PC-3 (cell line): ENCODE results near the gene SRR. TPM values are rescaled to one million over a fixed set of nuclear protein-coding genes. Genes with fewer than 3 reads are reported as not detected.
"Not testable (repeated sequence)": the region's sequence is repeated elsewhere in the genome, so short reads cannot be mapped to it uniquely, and the experiment has no call there.

ENCODE experiments used
- ATAC-seq: fragments of 200-7000 bp; cut with Tn5 transposase; 2 replicates; pipeline ENCODE4 v1.9.1; 2020; ENCODE audit warnings: mild to moderate bottlenecking, moderate library complexity
- BruUV-seq: library from RNA; stranded (reverse); fragments of 400-500 nt; replicated peaks from 2 replicates; lab custom pipeline; 2021; lab: Mats Ljungman, UMichigan
- CTCF ChIA-PET: fragments of 300-600 bp; sonication (Branson Sonifier 250); formaldehyde crosslinking; loops from one replicate; lab custom pipeline; 2022; ENCODE audit warnings: antibody characterized with exemption; lab: Charles Lee
- POLR2A ChIA-PET: fragments of 300-600 bp; sonication (Branson Sonifier 250); formaldehyde crosslinking; loops from one replicate; lab custom pipeline; 2022; ENCODE audit warnings: antibody characterized with exemption; ENCODE audit not compliant: unreplicated experiment; lab: Charles Lee
- DNase-seq: peaks from one replicate; pipeline ENCODE4 v3.0.0-alpha.2; 2015
- H2AFZ ChIP-seq: fragments of 300-600 bp; sonication (generic); 2 replicates; pipeline ENCODE4 v1.6.0; 2016; ENCODE audit warnings: antibody characterized with exemption, low read length
- H3F3A ChIP-seq: fragments of 300-600 bp; sonication (generic); one replicate; pipeline ENCODE4 v1.6.0; 2017; ENCODE audit warnings: antibody characterized with exemption, low read length, control low read depth, mild to moderate bottlenecking; ENCODE audit not compliant: unreplicated experiment
- H3K27ac ChIP-seq: fragments of 300-600 bp; sonication (generic); 2 replicates; pipeline ENCODE4 v1.5.1; 2016; ENCODE audit warnings: mild to moderate bottlenecking, low read length
- H3K27me3 ChIP-seq: fragments of 300-600 bp; sonication (generic); 2 replicates; pipeline ENCODE4 v1.6.1; 2016; ENCODE audit warnings: low read length, mixed read lengths
- H3K36me3 ChIP-seq: fragments of 300-600 bp; sonication (generic); 2 replicates; pipeline ENCODE4 v1.6.1; 2016; ENCODE audit warnings: low read depth, mixed run types, low read length, mixed read lengths
- H3K4me1 ChIP-seq: fragments of 300-600 bp; sonication (generic); 2 replicates; pipeline ENCODE4 v1.5.1; 2016; ENCODE audit warnings: low read length; ENCODE audit not compliant: insufficient read depth
- H3K4me2 ChIP-seq: fragments of 300-600 bp; sonication (generic); 2 replicates; pipeline ENCODE4 v1.6.0; 2016; ENCODE audit warnings: low read length
- H3K4me3 ChIP-seq: fragments of 300-600 bp; sonication (generic); 2 replicates; pipeline ENCODE4 v1.5.1; 2016; ENCODE audit warnings: mild to moderate bottlenecking, low read length, mixed read lengths
- H3K79me2 ChIP-seq: fragments of 300-600 bp; sonication (generic); 2 replicates; pipeline ENCODE4 v1.6.1; 2017; ENCODE audit warnings: low read length, mixed read lengths
- H3K9ac ChIP-seq: fragments of 300-600 bp; sonication (generic); 2 replicates; pipeline ENCODE4 v1.6.0; 2016; ENCODE audit warnings: mild to moderate bottlenecking, low read length
- H3K9me2 ChIP-seq: fragments of 300-600 bp; sonication (generic); replicated peaks from 2 replicates; pipeline ENCODE4 v1.6.1; 2016; ENCODE audit warnings: mixed run types, low read length, mixed read lengths
- H3K9me3 ChIP-seq: fragments of 300-600 bp; sonication (generic); 2 replicates; pipeline ENCODE4 v1.6.1; 2016; ENCODE audit warnings: low read length, mixed read lengths
- H4K20me1 ChIP-seq: fragments of 300-600 bp; sonication (generic); 2 replicates; pipeline ENCODE4 v1.6.1; 2016; ENCODE audit warnings: low read length, mixed read lengths
- EZH2 ChIP-seq: fragments of 300-600 bp; sonication (generic); IDR thresholded peaks from one replicate; pipeline ENCODE4 v1.6.1; 2017; ENCODE audit warnings: antibody characterized with exemption, mild to moderate bottlenecking, low read length; ENCODE audit not compliant: unreplicated experiment
- EZH2phosphoT487 ChIP-seq: fragments of 300-600 bp; sonication (generic); IDR thresholded peaks from 2 replicates; pipeline ENCODE4 v1.6.1; 2018; ENCODE audit warnings: mild to moderate bottlenecking, antibody characterized with exemption, low read length, borderline replicate concordance
- intact Hi-C: fragments of 100-400 bp; cut with micrococcal nuclease; formaldehyde crosslinking; loops from 2 replicates; pipeline ENCODE4 v1.9.0; 2023
- total RNA-seq: library from RNA; depleted of rRNA; stranded (reverse); fragments of >200 nt; gene quantifications from 2 replicates; pipeline ENCODE4 v1.2.3, GENCODE V29; 2014
- TF ChIP-seq, protein P1 (sequence below): fragments of 300-600 bp; sonication (generic); conservative IDR thresholded peaks from 2 replicates; pipeline ENCODE4 v1.5.1; 2017; ENCODE audit warnings: antibody characterized with exemption, low read depth, mild to moderate bottlenecking, low read length

The SRR gene
- total RNA-seq, 1 experiment from 2014 or later, result 12.0 TPM

- DNase-seq (no peak), ATAC-seq (no peak)
- Histone ChIP-seq H3K79me2 (peaks cover 39% of the 10 kb centered on the region), H3K36me3 (no peaks in the 10 kb centered on the region), H3K4me3 (no peak overlapping the region), H3K27ac (no peak overlapping the region), H3K4me2 (no peak overlapping the region), H3K9ac (no peak overlapping the region), H3K27me3 (no peaks in the 10 kb centered on the region), H2AFZ (no peak overlapping the region), H4K20me1 (no peaks in the 10 kb centered on the region), H3K9me2 (no peaks in the 10 kb centered on the region), H3F3A (no peaks in the 10 kb centered on the region), H3K4me1 (0 out of 2 replicates have a peak, but pooled peaks cover 3% of the 10 kb centered on the region), H3K9me3 (no peaks in the 10 kb centered on the region)
- ChIA-PET CTCF (no interaction called here), POLR2A (no interaction called here)
- TSS peak; percentile 75 for BruUV-seq
- intact Hi-C loops, result no loop called here
- TF ChIP-seq, protein P1, sequence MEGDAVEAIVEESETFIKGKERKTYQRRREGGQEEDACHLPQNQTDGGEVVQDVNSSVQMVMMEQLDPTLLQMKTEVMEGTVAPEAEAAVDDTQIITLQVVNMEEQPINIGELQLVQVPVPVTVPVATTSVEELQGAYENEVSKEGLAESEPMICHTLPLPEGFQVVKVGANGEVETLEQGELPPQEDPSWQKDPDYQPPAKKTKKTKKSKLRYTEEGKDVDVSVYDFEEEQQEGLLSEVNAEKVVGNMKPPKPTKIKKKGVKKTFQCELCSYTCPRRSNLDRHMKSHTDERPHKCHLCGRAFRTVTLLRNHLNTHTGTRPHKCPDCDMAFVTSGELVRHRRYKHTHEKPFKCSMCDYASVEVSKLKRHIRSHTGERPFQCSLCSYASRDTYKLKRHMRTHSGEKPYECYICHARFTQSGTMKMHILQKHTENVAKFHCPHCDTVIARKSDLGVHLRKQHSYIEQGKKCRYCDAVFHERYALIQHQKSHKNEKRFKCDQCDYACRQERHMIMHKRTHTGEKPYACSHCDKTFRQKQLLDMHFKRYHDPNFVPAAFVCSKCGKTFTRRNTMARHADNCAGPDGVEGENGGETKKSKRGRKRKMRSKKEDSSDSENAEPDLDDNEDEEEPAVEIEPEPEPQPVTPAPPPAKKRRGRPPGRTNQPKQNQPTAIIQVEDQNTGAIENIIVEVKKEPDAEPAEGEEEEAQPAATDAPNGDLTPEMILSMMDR, result no peak
- TF ChIP-seq EZH2phosphoT487, result no peak
- no peak for TF ChIP-seq EZH2
Measured at GRCh38 chr17:2304931-2305330, 1.2 kb downstream of the SRR start.

- Histone ChIP-seq H3F3A (no peaks in the 10 kb centered on the region), H3K79me2 (0 out of 2 replicates have a peak, but pooled peaks cover 4% of the 10 kb centered on the region), H2AFZ (no peak overlapping the region), H3K36me3 (no peaks in the 10 kb centered on the region), H3K9me2 (no peaks in the 10 kb centered on the region), H3K4me3 (no peak overlapping the region), H3K4me2 (no peak overlapping the region), H3K9me3 (no peaks in the 10 kb centered on the region), H3K27me3 (no peaks in the 10 kb centered on the region), H3K27ac (no peak overlapping the region), H3K9ac (no peak overlapping the region), H4K20me1 (no peaks in the 10 kb centered on the region), H3K4me1 (no peaks in the 10 kb centered on the region)
- intact Hi-C loops, result no loop called here
- CTCF ChIA-PET, result no interaction called here
- ATAC-seq (no peak), DNase-seq (no peak)
- POLR2A ChIA-PET, result no interaction called here
- TF ChIP-seq, protein P1, result no peak
- TF ChIP-seq EZH2, result no peak
- TF ChIP-seq EZH2phosphoT487, result no peak
- BruUV-seq, result no TSS peak
Measured at GRCh38 chr17:2309338-2310154, 5.8 kb downstream of the SRR start.

GRCh38 chr17:2312736-2313135, 9.0 kb downstream of the SRR start:
- Histone ChIP-seq H3K4me1 (no peaks in the 10 kb centered on the region), H3F3A (no peaks in the 10 kb centered on the region), H4K20me1 (no peaks in the 10 kb centered on the region), H3K27me3 (no peaks in the 10 kb centered on the region), H3K36me3 (no peaks in the 10 kb centered on the region), H2AFZ (no peak overlapping the region), H3K79me2 (no peaks in the 10 kb centered on the region), H3K4me3 (no peak overlapping the region), H3K27ac (no peak overlapping the region), H3K9me2 (no peaks in the 10 kb centered on the region), H3K4me2 (no peak overlapping the region), H3K9me3 (no peaks in the 10 kb centered on the region), H3K9ac (no peak overlapping the region)
- intact Hi-C loops, result no loop called here
- no peak for ATAC-seq
- TF ChIP-seq EZH2 (no peak), EZH2phosphoT487 (no peak)
- TF ChIP-seq, protein P1, result no peak
- no peak for DNase-seq
- CTCF ChIA-PET, result no interaction called here
- no TSS peak for BruUV-seq
- POLR2A ChIA-PET, result no interaction called here

DNA sequence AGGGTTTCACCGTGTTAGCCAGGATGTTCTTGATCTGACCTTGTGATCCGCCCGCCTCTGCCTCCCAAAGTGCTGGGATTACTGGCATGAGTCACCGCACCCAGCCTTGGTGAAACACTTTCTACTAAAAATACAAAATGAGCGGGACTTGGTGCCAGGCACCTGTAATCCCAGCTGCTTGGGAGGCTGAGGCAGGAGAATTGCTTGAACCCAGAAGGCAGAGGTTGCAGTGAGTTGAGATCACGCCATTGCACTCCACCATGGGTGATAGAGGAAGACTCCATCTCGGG, 13.1 kb downstream of the SRR start:
- H3K27ac ChIP-seq, BruUV-seq, CTCF ChIA-PET, H3K27me3 ChIP-seq, ATAC-seq, H3K9me3 ChIP-seq, H3K9ac ChIP-seq, H3F3A ChIP-seq, H2AFZ ChIP-seq, POLR2A ChIA-PET, H3K9me2 ChIP-seq, H3K4me2 ChIP-seq, H3K36me3 ChIP-seq, DNase-seq, H3K4me1 ChIP-seq, intact Hi-C loops, H4K20me1 ChIP-seq, H3K4me3 ChIP-seq, H3K79me2 ChIP-seq: not testable (repeated sequence)
